ENCODE measurements around the gene BAZ2B.
A peak's percentile ranks its signal among the peaks of the same experiment; 100 is the strongest.
"Not testable (repeated sequence)": the region's sequence is repeated elsewhere in the genome, so short reads cannot be mapped to it uniquely, and the experiment has no call there.

Gene BAZ2B

DNA sequence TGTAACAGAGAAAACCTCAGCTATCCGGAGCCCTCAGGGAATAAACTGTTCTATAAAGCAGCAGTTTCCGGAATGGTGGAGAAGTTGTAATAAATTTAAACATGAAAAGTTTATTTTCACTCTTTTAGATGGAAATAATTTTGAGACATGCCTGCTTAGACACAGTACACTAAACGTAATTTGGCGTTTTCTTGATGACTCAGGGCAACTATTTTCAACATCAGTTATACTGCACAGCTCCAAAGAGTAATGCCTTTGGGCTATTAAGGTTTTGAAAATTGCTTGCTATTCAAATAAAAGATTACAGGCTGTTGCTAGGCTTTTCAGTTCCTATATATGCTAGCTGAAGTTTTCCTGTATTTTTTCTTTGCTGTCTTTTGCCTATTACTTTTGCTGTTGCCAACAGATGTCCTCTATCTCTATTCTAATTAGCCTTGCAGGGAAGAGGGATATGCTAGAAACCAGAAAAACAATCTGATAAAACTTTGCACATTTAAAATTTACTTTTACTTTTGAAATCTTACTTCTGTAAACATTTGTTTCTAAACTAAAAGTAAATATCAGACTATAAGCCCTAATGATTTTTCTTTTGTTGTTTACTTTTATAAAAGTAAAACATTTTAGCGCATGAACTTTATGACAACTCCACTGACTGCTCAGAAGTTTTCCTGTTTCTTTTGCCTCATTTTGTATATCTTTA, 216.5 kb downstream of the BAZ2B start:
- DNase-seq: peak; percentile 64

DNA sequence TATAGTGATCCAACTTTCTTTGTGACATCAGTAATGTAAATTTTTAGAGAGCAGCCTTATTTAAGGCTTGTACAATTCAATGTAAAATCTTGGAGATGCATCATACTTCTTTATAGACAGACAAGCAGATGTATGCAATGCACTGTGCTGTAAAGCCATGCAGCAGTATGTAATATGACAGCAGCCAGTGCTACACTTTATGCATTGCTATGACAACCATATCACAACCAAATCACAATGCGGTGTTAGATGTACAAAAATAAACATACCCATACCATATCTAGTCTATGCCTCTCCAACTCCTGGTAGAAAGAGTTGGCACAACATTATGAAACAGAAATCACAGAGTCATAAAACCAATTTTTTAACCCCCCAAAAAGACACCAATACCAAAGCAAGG, 219.5 kb downstream of the BAZ2B start:
- no peak for DNase-seq

DNA sequence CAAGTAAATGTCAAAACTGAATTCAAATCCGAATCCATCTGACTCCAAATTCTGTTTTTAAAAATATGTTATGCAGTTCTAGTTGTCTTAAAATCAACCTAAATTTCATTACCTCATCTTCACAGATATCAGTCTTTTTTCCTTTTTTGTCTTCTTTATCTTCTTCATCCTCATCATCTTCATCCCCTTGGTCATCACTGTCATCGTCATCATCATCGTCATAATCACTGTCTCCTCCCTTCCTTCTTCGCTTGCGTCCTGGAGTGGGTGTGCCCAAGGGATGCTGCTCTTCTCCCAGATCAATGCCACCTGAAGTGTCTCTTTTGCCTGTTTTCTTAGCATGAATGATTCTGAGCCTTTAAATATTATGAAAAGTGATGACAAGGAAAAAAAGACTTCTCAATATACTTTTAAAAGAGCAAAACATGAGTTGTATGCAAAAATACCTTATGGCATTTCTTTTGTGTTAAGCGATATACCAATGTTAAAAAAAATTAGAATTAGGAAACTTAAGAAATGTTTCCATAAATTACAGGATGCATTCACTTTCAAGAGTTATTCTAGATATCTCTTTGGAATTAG, 233.8 kb downstream of the BAZ2B start:
- no peak for DNase-seq

DNA sequence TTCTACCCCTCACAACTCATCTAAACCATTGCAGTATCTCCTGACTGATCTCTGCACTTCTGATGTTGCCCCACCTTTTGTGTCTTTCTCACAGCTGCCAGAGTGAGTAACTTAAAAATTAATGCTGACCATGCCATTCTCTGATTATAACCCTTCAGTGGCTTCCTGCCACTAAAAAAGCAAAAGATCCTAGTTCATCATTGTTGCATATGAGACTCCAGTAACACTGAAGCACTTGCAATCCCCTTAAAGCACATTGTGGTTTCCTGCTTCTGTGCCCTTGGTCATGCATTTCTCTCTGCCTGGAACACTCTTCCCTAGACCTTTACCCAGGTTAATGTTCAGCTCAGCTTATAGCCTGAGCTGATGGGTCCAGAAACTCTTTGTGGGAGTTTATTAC, 234.8 kb downstream of the BAZ2B start:
- no peak for DNase-seq

DNA sequence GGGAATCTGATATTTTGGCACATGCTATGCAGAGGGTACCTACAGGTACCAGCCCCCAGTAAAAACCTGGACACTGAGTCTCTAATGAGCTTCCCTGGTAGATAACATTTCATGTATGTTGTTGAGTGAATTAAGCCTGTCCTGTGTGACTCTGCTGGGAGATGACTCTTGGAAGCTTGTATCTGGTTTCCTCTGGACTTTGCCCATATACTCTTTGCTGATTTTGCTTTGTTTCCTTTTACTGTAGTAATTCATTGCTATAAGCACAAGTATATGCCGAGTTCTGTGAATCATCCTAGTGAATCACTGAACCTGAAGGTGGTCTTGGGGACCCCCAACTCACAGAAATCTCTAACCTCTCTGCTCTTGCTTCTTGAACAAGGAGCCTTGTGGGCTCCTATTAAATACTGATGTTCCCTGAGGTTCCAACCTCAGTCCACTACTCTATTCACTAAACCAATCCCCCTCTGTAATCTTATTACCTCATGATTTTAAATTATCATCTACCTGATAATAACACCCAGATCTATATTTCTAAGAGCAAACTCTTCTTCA, 235.6 kb downstream of the BAZ2B start:
- no peak for DNase-seq

DNA sequence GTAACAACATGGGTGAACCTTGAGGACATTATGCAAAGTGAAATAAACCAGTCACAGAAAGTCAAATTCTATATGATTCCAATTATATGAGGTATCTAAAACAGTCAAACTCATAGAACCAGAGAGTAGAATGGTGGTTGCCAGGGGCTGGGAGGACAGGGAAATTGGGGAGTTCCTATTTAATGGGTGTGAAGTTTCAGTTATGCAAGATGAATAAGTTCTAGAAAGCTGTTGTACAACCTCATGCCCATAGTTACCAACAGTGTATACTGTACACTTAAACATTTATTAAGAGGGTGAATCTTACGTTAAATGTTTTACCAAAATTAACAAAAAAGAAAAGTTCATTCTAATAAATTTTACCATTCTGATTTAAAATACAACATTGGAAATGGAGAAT, 237.2 kb downstream of the BAZ2B start:
- DNase-seq: no peak

DNA sequence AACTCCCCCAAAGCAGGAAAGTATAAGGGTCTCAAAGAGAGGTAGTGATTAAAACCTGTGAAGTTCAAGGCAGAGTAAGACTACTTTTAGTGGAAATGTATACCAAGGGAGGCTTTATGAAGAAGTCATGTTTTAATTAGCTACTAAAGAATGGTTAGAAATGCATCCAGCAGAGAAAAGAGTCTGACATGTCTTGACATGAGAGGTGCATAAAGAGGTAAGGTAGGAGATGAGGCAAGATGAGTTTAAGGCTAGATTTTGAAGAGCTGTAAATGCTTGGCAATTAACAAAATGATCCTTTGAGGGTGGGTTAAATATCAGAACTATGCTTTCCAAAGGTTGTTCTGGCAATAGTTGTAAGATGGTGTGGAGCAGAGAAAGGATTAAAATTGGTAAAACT, 241.1 kb downstream of the BAZ2B start:
- DNase-seq: no peak

DNA sequence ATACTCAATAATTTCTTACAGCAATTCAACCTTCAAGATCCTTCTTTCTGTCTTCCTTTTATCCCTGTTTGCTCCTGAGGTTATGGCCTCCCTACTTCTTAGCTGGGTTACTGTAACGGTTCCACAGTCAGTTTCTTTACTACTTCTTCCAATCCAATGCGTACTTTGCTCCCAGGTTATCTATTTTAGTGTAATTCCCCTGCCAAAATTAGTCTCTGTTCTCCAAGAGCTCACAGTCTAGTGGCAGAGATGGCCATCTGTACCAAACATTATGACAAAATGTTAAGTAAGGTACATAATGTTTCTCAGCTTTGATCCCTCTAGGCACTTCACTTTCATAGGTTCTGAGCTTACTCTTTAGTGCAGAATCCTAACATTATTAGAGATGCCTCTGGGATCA, 244.8 kb downstream of the BAZ2B start:
- no peak for DNase-seq

DNA sequence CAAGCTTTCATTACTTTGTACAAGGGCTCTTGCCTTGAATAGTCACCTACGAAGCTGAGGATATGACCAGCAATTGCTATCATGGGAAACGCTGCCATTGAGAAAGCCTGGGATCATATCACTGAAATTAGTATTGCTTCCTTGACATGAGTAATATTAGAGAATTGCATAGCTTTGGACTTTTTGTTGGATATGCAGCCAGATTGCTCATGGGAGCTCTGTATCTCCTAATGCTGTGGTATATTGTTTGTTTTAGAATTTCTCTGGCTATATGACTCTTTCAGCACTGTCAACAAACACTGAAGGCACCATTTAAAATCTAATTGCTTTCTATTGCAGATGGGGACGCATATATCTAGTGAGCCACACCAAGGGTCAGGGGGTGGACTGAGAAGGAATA, 249.8 kb downstream of the BAZ2B start:
- DNase-seq: no peak

DNA sequence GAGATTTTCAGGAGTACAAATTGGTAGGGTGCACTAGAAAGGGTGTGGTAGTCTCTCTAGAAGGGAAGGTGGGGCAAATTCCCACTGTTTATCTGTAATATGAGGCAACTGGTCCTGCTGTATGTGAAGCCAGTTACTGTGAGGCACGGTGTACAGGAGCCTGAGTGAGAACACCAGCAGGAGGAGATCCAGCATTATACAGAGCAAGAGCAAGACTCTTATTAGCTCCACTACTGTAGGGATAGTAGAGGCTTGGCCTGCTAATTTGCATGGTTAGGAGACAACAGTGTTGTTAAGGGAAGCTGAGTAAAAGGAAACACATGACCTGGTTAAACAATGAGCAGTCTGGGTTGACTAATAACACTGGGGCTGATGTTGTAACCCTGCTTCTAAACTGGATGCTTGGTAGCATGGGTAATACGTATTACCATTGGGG, 253.5 kb downstream of the BAZ2B start:
- DNase-seq: peak; percentile 9

DNA sequence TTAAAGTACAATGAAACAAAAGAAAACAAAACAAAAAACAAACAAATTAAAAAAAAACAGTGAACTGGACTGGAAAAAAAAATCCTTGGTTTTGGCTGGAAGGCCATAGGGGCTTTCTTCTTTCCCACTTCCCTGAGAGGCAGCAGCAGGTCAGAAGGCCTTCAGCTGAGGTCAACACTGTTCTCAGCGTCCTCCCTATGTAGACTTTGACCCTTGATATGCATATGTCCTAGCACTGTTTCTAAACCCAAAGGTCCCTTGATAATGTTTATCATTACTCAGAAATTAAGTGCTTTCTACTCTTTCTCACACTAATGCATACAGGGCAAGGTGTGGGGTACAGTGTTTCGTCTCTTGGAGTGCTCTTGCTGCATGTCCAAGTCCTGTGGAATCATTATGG, 254.3 kb downstream of the BAZ2B start:
- DNase-seq: no peak

DNA sequence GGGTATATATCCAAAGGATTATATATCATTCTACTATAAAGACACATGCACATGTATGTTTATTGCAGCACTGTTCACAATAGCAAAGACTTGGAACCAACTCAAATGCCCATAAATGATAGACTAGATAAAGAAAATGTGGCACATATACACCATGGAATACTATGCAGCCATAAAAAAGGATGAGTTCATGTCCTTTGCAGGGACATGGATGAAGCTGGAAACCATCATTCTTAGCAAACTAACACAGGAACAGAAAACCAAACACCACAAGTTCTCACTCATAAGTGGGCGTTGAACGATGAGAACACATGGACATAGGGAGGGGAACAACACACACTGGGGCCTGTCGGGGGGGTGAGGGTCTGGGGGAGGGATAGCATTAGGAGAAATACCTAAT, 254.7 kb downstream of the BAZ2B start:
- not testable (repeated sequence) for DNase-seq

DNA sequence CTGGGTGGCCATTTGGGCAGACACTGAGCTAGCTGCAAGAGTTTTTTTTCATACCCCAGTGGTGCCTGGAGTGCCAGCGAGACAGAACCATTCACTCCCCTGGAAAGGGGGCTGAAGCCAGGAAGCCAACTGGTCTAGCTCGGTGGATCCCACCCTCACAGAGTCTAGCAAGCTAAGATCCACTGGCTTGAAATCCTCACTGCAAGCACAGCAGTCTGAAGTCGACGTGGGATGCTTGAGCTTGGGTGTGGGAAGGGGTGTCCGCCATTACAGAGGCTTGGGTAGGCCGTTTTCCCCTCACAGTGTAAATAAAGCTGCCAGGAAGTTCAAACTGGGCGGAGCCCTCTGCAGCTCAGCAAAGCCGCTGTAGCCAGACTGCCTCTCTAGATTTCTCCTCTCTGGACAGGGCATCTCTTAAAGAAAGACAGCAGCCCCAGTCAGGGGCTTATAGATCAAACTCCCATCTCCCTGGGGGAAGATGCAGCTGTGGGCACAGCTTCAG, 260.2 kb downstream of the BAZ2B start:
- DNase-seq: no peak

DNA sequence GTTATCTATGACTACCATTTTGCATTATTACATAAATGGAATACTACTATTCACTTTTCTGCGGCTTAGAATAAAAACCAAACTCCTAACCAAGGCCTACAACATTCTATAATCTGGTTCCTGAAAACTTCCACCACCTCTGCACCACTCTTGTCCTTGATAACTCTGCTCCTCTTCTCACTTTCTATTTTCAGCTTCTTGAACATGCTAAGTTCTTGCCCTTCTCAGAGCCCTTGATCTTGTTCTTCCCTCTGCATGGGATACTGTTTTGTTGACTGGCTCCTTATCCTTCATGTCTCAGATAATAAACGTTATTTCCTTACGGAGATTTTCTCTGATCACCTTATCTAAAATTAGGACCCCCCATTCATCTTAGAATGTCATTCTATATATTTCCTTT, 264.4 kb downstream of the BAZ2B start:
- DNase-seq: no peak

DNA sequence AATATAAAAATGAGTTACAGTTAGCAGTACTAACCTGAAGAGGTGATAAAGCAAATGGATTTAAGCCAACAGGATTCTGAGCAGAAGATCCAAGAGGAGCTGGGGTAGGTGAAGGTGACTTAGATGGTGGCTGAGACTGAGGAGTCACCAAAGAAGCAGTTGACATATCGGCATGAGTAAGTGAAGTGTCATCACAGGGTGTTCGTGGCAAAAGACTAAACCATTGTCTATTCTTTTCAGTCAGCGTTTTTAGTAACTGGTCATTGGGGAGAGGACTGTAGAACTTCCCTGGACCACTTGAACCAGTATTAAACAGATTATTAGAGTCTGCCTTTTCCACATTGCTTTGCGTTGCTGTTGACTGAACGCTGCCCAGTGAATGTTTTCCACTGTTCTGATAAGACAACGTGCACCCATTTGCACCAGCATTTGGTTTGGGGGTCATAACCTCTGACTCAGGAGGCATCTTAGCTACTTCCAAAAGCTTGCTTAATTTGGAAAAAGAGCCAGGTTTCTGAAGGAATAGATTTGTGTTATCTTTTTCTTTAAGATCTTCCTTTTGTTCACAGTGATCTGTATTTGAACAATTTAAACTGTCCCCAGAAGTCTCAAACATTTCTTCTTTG, 266.6 kb downstream of the BAZ2B start:
- peak; percentile 4 for DNase-seq

DNA sequence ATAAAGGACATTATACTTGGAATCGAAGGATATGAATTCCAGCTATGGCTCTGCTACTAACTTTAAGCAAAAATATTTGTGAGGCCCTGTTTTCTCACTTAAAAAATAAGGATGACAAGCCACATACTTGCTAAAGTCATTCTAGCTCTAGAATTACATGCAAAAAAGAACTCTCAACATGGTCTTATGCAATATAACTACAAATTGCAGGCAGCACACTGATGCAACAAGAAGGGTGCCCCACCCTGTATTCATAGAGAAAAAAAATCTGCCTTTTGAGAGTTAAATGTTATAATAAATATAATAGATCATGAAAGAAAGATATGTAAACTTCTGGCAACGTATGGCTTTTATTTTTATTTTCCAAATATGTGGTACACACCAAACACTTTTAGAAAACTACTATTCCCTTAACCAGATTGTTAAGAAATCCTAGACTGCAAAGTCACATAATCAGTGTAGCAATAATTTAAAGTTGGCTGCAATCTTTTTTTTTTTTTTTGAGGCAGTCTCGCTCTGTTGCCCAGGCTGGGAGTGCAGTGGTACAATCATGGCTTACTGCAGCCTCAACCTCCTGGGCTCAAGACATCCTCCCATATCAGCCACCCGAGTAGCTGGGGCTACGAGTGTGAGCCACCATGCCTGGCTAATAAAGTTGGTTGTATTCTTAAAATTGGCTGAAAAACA, 289.6 kb downstream of the BAZ2B start:
- DNase-seq: no peak

DNA sequence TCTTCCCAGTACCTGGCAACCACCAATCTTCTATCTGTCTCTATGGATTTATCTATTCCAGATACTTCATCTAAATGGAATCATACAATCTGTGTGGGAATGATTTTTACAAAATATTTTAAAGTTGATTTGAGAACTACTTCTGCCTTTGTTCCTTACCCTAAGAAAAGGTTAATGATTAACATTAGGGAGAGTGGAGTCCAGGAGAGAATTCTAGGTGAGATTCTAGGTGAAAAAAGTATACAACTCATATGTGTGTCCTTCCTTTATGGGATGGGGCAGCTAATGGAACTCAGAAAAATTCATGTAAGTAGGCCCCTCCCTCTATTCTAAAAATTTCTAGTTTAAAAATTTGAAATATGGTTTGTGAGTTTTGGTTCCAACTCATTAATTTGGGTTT, 293.9 kb downstream of the BAZ2B start:
- no peak for DNase-seq

DNA sequence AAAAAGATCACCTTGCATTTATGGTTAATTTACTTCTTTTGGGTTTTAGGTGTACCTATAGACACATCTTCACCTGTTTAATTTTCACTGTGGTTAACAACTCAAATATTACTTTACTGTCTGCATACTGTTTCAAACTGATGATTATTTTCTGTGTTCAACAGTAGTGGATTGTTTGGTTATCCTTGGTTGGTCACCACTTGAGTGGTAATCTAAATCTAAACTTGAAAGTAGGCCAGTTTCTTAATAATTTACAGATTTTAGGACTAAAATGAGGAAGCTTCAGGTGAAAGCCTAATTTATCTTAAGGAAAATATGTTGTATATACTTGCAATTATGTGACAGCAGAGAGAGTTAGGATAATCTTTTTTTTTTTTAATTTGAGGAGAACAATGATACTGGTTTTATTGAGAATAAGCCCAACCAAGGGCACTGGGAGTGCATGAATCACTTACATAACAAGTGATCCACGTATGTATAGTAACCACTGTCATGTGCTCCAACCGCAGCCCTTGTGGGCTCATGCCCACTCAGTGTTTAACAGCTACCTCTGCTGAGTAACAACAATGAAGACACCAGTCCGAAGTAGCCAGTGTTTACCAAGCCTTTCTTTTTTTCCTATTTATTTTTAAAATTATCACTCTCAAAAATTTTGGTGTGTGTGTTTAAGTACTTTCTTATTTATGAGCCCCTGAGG, 298.8 kb downstream of the BAZ2B start:
- no peak for DNase-seq

DNA sequence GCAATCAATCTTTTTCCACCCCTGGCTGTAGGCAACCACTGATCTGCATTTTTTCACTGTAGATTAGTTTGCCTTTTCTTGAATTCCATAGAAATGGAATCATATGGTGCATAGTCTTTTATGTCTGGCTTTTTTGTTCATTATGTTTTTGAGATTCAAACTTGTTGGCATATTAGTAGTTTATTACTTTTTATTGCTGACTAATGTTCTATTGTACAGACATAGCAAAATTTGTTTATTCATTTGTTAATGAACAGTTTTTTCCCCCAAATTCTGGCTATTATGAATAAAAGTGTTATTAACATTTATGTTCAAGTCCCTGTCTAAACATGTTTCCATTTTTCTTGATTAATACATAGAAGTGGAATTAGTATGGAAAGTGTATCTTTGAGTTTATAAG, 308.4 kb downstream of the BAZ2B start:
- no peak for DNase-seq

DNA sequence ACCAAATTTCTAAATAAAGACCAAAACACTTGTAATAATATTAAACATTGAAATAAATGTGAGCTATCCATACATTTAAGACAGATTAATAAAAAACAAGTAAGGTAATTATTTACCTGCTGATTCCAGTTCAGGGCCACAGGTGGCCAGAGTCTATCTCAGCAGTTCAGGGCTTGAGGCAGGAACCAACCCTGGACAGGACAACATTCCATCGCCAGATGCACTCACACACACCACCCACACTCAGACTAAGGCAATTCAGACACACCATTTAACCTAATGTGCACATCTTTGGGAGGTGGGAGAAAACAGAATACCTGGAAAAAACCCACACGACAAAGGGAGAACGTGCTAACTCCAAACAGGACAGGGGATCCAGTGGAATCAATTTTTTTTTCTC, 315.8 kb downstream of the BAZ2B start:
- DNase-seq: no peak

DNA sequence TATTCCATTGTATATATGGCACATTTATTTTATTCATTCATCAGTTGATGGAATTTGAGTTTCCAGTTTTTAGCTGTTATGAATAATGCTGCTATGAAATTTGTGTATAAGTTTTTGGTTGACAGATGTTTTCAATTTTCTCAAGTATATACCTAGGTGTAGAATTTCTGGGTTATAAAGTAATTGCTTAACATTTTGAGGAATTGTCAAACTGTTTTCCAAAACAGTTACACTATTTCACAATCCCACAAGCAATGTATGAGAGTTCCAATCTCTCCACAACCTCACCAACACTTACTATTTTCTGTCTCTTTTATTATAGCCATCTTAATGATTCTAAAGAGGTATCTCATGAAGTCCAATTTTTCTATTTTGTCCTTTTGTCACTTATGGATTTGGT, 317.4 kb downstream of the BAZ2B start:
- no peak for DNase-seq

DNA sequence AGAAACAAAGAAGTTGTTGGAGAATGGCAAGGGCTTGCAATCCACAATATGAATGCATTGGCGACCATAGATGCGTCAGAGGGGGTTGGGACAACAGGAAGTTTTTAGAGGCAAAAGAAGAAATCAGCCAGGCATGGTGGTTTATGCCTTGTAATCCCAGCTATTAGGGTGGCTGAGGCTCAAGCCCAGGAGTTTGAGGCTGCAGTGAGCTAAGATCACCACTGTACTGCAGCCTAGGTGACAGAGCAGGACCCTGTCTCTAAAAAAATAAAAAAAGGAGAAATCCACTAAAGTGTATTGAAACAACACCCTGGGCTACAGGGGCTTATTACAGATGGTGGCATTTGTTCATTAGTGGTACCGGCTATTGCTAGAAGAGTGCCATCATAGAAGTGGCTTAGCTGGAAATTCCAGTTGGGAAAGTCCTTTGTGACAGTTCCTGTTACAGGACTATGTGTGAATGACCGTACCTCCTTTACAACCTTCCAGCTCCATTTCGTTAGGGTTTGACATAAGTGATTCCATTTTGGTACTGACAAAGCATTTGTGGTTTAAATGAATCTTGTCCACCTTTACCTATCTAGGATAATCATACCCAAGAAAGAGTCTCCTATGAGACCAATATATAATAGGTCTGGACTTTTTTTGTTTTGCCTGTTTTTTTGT, 319.2 kb downstream of the BAZ2B start:
- no peak for DNase-seq

All from EL (cell line).